ENCODE data around the gene RORC. TPM values are rescaled to one million over a fixed set of nuclear protein-coding genes. Genes with fewer than 3 reads are reported as not detected.

The RORC gene
- total and polyA plus RNA-seq, 2 of the 8 experiments (the other 6 are each of a cell fraction or from before 2014, with no cell fraction given) = 0.44 to 0.54 TPM

- Histone ChIP-seq H3K4me2 (ENCODE audit: insufficient read depth in 1 of 2, low read depth in 2 of 2, low read length in 2 of 2) (no peak overlapping the region), H3K18ac (ENCODE audit: extremely low read depth, low read length) (no peak overlapping the region), H4K8ac (ENCODE audit: extremely low read depth, insufficient read depth, low read length) (no peak overlapping the region), H3K27ac (ENCODE audit: low read depth, low read length) (no peak overlapping the region), H3K14ac (ENCODE audit: insufficient read length) (no peak overlapping the region), H3K4me1 (replicated peaks in 1 of 4; ENCODE audit: control insufficient read depth in 3 of 4, insufficient read depth in 4 of 4, low read length in 3 of 4) (peaks cover 6 to 11% (median 7%) of the 10 kb centered on the region in 4 experiments), H2BK20ac (ENCODE audit: low read length) (no peak overlapping the region), H2BK120ac (replicated peaks; ENCODE audit: low read depth, low read length) (no peak overlapping the region), H4K91ac (replicated peaks; ENCODE audit: insufficient read length, low read length) (no peak overlapping the region), H3K4ac (replicated peaks; ENCODE audit: insufficient read length, low read depth, low read length) (no peak overlapping the region), H4K20me1 (replicated peaks in 1 of 2; ENCODE audit: control insufficient read depth in 1 of 2, insufficient read depth in 2 of 2, low read length in 2 of 2) (no peaks in the 10 kb centered on the region), H3K79me1 (ENCODE audit: low read depth, low read length) (no peaks in the 10 kb centered on the region), H3K23ac (ENCODE audit: insufficient read length) (no peak overlapping the region), H3K4me3 (ENCODE audit: extremely low read depth in 1 of 4, insufficient read depth in 2 of 4, low read depth in 3 of 4, low read length in 4 of 4) (no peak overlapping the region), H2BK5ac (ENCODE audit: low read depth, low read length) (no peak overlapping the region), H2BK15ac (ENCODE audit: low read length) (no peak overlapping the region), H3K9ac (replicated peaks in 1 of 4; ENCODE audit: extremely low read depth in 1 of 4, low read depth in 3 of 4, low read length in 3 of 4) (no peak overlapping the region), H4K5ac (ENCODE audit: insufficient read length, low read depth, low read length) (no peak overlapping the region), H3K79me2 (ENCODE audit: control insufficient read depth in 1 of 2, insufficient read depth in 2 of 2, low read length in 2 of 2) (no peaks in the 10 kb centered on the region), H2AFZ (ENCODE audit: low read length) (no peak overlapping the region), H2AK5ac (ENCODE audit: low read depth, low read length) (no peak overlapping the region), H3K9me3 (ENCODE audit: insufficient read depth in 2 of 2, low read depth in 1 of 2, low read length in 1 of 2) (no peaks in the 10 kb centered on the region), H2BK12ac (ENCODE audit: low read depth, low read length) (no peak overlapping the region), H3K56ac (replicated peaks; ENCODE audit: insufficient read length, low read depth, low read length) (no peak overlapping the region), H3K27me3 (replicated peaks in 1 of 4; ENCODE audit: control insufficient read depth in 3 of 4, extremely low read depth in 1 of 4, insufficient read depth in 3 of 4, low read length in 3 of 4) (no peaks in the 10 kb centered on the region), H3K23me2 (ENCODE audit: low read depth, low read length) (0 out of 2 replicates have a peak, but pooled peaks cover 4% of the 10 kb centered on the region), H3K36me3 (ENCODE audit: control insufficient read depth in 2 of 4, insufficient read depth in 4 of 4, low read length in 3 of 4) (no peaks in the 10 kb centered on the region)
- CTCF ChIA-PET (ENCODE audit: partially characterized antibody) = interaction anchor here (1.1 kb wide), 1 partner anchor 10 kb away, joined by 3 read pairs; no protein-coding TSS in a partner anchor
- TF ChIP-seq SP2 (IDR thresholded peaks at IDR 0.05; ENCODE audit: low read length) (no peak), CHD1 (IDR thresholded peaks at IDR 0.05; ENCODE audit: low read depth, low read length) (no peak), CBX8 (IDR thresholded peaks at IDR 0.05; ENCODE audit: borderline replicate concordance, low read depth, low read length) (no peak), E2F6 (IDR thresholded peaks at IDR 0.05) (no peak), CTBP2 (IDR thresholded peaks at IDR 0.05; ENCODE audit: borderline replicate concordance, insufficient read depth, insufficient read length, low read length) (no peak), JUND (IDR thresholded peaks at IDR 0.05; ENCODE audit: low read length) (no peak), BCL11A (IDR thresholded peaks at IDR 0.05; ENCODE audit: low read depth in 2 of 2, low read length in 2 of 2) (no peak), FOSL1 (IDR thresholded peaks at IDR 0.05; ENCODE audit: insufficient read depth, low read depth, low read length) (no peak), CTCF (IDR thresholded peaks at IDR 0.05; ENCODE audit: control extremely low read depth in 1 of 3, insufficient read depth in 1 of 3, low read depth in 1 of 3, low read length in 3 of 3) (no peak), ATF3 (IDR thresholded peaks at IDR 0.05; ENCODE audit: insufficient read depth, low read depth, low read length) (no peak)
- DNase-seq (ENCODE audit: low read depth in 1 of 2, low spot score in 2 of 2) = no peak
- FAIRE-seq = no peak
- POLR2A ChIA-PET (ENCODE audit: partially characterized antibody) = interaction anchor here (1.3 to 2.7 kb wide), 2 partner anchors 10 kb away, joined by 4 to 14 read pairs; partner anchors contain the start of gene C2CD4D
Observed at GRCh38 chr1:151849871-151850270, 18.3 kb upstream of the RORC start.

All from H1 (cell line).